GM12878 (cell line): ENCODE data around the gene THOC5.

Experiments
- CEBPB ChIP-seq, 2 experiments: fragments of 150-350 bp in 1 of 2; IDR thresholded peaks; 2 replicates each; pipeline ENCODE4 v1.6.1; 2012 to 2014; ENCODE audit warnings: low read depth in 2 of 2, low read length in 2 of 2, borderline replicate concordance in 1 of 2, inconsistent platforms in 1 of 2
- EED ChIP-seq: sonication (generic); IDR thresholded peaks from 2 replicates; pipeline ENCODE4 v1.6.1; 2016; ENCODE audit warnings: antibody characterized with exemption, low read depth
- EP300 ChIP-seq, 2 experiments: fragments of 150-350 bp in 1 of 2; IDR thresholded peaks; 2 replicates each; pipeline ENCODE4 v1.6.1; 2011 to 2012; ENCODE audit warnings: low read depth in 2 of 2, low read length in 2 of 2, borderline replicate concordance in 1 of 2, improper control_type of control experiment in 1 of 2, inconsistent platforms in 1 of 2; ENCODE audit not compliant: control insufficient read depth in 1 of 2
- POLR2A ChIP-seq: IDR thresholded peaks from 2 replicates; pipeline ENCODE4 v1.6.1; 2011; ENCODE audit warnings: low read depth, mild to moderate bottlenecking, low read length
- POLR2AphosphoS5 ChIP-seq: IDR thresholded peaks from 2 replicates; pipeline ENCODE4 v1.6.1; 2011; ENCODE audit warnings: mild to moderate bottlenecking, low read length, inconsistent platforms
- RELA ChIP-seq: fragments of 450-650 bp; IDR thresholded peaks from 2 replicates; pipeline ENCODE4 v1.8.0; 2014; ENCODE audit warnings: borderline replicate concordance; ENCODE audit not compliant: partially characterized antibody
- TF ChIP-seq, protein P1 (sequence below), 3 experiments: IDR thresholded peaks in 2 of 3; conservative IDR thresholded peaks in 1 of 3; 2 replicates each; pipeline ENCODE4 v1.5.1; 2011; ENCODE audit warnings: low read depth in 3 of 3, low read length in 3 of 3, mild to moderate bottlenecking in 3 of 3, control low read depth in 2 of 3, moderate library complexity in 2 of 3, inconsistent platforms in 1 of 3, mixed read lengths in 1 of 3; ENCODE audit not compliant: control insufficient read depth in 2 of 3, insufficient read depth in 1 of 3; ENCODE audit errors: extremely low read depth in 1 of 3

- no peak for TF ChIP-seq POLR2AphosphoS5
- TF ChIP-seq EP300 (IDR thresholded peaks at IDR 0.05; ENCODE audit: borderline replicate concordance in 1 of 2, control insufficient read depth in 1 of 2, low read depth in 2 of 2, low read length in 2 of 2), result no peak
- no peak for TF ChIP-seq RELA
- TF ChIP-seq, protein P1, sequence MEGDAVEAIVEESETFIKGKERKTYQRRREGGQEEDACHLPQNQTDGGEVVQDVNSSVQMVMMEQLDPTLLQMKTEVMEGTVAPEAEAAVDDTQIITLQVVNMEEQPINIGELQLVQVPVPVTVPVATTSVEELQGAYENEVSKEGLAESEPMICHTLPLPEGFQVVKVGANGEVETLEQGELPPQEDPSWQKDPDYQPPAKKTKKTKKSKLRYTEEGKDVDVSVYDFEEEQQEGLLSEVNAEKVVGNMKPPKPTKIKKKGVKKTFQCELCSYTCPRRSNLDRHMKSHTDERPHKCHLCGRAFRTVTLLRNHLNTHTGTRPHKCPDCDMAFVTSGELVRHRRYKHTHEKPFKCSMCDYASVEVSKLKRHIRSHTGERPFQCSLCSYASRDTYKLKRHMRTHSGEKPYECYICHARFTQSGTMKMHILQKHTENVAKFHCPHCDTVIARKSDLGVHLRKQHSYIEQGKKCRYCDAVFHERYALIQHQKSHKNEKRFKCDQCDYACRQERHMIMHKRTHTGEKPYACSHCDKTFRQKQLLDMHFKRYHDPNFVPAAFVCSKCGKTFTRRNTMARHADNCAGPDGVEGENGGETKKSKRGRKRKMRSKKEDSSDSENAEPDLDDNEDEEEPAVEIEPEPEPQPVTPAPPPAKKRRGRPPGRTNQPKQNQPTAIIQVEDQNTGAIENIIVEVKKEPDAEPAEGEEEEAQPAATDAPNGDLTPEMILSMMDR (IDR thresholded peaks at IDR 0.05 in 2 of 3, conservative IDR thresholded peaks at IDR 0.05 in 1 of 3; ENCODE audit: control insufficient read depth in 2 of 3, extremely low read depth in 1 of 3, insufficient read depth in 1 of 3, low read depth in 3 of 3, low read length in 3 of 3), result no peak
- TF ChIP-seq POLR2A, result no peak
- no peak for TF ChIP-seq CEBPB (IDR thresholded peaks at IDR 0.05; ENCODE audit: borderline replicate concordance in 1 of 2, low read depth in 2 of 2, low read length in 2 of 2)
- TF ChIP-seq EED, result no peak
Observed at GRCh38 chr22:29512031-29512430, 41.5 kb downstream of the THOC5 start.
